GM21528 (cell line): Measurements from ENCODE around the gene WNT10A.

Source experiments
- ATAC-seq: cut with Tn5 transposase; IDR thresholded peaks from one replicate; pipeline ENCODE4 v1.9.1; 2021; ENCODE audit warnings: mild to moderate bottlenecking, moderate library complexity; ENCODE audit not compliant: unreplicated experiment, low FRiP score

The WNT10A gene

GRCh38 chr2:218856896-218857243, 23.8 kb upstream of the WNT10A start:
- no peak for ATAC-seq

GRCh38 chr2:218857371-218858137, 23.1 kb upstream of the WNT10A start:
- ATAC-seq: no peak

DNA sequence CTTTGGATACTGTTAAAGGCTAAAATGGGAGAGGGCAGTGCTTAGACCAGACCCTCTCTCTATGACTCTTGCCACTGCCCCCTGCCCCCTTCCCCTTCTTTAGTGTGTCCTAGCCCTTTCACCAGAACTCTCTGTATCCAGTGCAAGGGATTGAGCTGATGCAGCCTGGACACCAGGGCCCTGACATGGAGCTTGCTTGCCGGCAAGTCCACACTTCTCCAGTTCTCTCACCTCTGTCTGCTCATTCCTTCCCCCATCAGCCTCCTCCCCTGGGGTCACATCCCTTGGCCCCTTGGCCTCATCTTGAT, 22.6 kb upstream of the WNT10A start:
- ATAC-seq: no peak

- ATAC-seq: no peak
Measured at GRCh38 chr2:218858671-218859555, 21.7 kb upstream of the WNT10A start.

GRCh38 chr2:218859556-218859987, 21.1 kb upstream of the WNT10A start, which contains the start of gene WNT6:
Gene WNT6, plus strand, starts transcription at chr2:218859805. Its CDS starts 233 bp downstream, at chr2:218860038.
- ATAC-seq: no peak

GRCh38 chr2:218859988-218860831, 20.4 kb upstream of the WNT10A start:
- ATAC-seq: no peak

DNA sequence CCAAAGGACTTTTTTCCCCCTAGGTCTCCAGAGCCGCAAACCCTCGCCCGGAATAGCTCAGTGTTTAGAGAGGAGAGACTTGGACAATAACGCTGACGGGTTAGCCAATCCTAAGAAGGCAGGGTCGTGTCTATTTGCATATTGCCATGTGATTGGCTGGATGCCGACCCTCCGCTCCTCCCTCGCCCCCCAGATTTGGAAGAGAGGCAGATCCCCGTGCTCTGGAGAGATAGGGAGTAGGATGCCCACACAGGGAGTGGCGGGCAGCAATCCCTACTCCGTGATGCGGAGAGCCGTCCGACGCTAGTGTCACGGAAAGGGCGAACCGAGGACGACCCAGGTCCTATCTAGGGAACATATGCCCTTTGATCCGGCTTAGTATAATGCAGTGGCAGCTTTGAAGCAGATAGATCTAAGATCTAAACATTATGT, 19.7 kb upstream of the WNT10A start:
- no peak for ATAC-seq

DNA sequence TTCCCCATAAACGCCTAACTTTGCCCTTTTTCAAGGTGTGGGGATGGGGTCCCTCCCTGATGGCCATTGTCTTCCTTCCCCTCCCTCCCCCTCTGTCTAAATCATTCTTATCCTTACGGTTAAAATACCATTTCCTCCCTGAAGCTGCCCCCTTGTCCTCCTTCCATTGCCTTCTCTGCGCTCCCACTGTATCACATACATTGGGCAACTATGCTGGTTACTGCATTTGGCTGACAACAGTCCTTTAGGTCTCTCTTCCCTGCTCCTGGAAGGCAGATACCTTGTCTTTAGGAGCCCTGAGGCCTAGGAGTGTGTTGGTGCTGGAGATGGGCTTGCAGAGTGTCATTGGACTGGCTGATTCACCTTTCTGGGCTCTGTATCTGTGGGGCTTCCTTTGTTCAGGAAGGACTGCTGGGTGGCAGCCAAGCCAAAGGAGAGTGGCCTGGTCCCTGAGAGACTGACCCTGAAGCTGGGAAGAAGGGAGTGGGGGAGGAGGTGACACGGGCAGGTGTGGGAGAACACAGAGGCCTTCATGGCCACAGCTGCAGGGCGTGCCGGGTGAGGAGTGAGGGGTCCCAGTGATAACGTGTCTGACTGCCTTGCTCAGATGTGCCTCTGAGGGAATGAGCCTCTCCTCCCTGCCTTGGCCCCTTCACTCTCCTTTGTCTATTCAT, 18.9 kb upstream of the WNT10A start:
- no peak for ATAC-seq

DNA sequence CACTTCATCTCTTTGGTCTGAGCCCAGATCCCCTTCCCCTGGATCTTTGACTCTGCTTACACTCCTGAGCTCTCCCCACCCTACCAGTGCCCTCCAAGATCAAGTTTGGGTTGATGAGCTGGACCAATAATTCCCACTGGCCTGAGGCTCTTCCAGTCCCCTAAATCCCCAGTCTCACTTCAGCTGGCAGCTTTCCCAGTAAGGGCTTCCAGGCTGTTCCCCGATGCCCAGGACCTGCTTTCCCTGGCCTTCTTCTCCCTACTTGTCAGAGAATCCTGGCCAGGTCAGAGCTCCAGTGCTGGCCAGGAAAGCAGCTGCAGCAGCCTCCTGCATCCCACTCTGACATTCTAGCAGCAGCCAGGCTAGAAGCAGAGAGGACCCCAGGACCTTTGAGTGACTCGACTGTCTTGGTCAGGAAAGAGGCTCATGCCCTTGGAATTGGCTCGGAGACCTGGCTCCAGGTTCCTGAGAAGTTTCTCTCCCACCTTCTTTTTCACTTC, 17.6 kb upstream of the WNT10A start:
- no peak for ATAC-seq

DNA sequence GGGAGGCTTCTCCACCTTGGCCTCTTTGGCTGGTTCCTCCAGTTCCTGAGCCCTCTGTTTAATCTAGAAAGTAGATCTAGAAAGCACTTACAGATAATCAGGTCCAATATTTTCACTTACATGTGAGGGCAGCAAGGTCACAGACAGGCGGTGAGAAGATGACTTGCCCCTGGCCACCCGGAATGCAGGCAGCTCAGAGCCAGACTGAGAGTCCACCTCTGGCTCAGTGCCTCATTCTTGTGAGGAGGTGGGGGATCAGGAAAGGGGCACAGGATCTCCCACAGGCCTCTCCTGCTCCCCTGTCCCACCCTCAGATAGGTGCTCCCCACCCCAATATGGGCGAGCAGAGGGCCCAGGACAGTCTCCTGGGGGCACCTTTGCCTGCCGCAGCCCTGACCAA, 15.3 kb upstream of the WNT10A start:
- ATAC-seq: no peak

DNA sequence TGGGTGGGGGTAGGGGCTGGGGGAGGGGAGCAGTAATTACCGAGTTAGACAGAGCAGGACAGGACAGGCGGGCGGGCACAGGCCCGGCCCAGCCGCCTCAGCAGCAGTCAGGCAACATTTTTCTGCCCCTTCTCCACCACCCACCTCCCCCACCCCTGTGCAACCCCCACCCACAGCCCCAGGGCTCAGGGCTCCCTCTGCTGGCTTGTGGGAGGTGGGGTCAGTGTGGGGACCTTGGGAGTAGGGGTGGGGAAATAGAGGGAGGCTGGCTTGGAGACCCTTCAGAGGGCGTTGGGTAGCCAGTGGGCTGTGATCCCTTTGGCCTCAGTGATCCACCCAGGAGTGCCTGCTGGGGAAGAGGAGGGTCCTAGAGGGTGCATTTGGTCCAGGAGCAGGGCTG, 14.7 kb upstream of the WNT10A start:
- ATAC-seq: no peak

- no peak for ATAC-seq
Measured at GRCh38 chr2:218867900-218868299, 12.8 kb upstream of the WNT10A start.

DNA sequence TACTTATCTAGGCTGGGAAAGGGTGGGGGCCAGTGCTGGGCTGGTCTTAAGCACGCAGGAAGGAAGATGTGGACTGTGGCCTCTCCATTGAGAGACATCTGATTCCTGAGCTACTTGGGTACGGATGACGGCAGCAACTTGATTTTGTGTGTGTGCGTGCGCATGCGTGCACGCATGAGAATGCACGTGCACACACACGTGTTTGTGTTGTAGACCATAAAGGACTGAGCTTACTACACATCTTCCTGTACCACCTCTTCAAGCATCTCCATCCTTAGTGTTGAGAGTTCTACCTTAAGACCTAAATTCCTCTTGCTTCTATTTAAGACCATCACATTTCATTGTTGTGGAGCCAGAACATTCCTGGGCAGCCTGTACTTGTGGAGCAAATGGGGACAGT, 11.6 kb upstream of the WNT10A start:
- no peak for ATAC-seq

DNA sequence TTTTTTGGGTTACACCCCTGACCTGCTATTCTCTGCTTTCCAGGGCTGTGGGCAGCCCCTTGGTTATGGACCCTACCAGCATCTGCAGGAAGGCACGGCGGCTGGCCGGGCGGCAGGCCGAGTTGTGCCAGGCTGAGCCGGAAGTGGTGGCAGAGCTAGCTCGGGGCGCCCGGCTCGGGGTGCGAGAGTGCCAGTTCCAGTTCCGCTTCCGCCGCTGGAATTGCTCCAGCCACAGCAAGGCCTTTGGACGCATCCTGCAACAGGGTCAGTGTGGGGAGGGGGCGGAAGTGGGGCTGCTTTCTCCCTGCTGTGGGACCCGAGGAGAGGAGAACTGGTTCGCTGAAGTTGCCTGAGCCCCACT, 9.7 kb upstream of the WNT10A start:
- no peak for ATAC-seq

DNA sequence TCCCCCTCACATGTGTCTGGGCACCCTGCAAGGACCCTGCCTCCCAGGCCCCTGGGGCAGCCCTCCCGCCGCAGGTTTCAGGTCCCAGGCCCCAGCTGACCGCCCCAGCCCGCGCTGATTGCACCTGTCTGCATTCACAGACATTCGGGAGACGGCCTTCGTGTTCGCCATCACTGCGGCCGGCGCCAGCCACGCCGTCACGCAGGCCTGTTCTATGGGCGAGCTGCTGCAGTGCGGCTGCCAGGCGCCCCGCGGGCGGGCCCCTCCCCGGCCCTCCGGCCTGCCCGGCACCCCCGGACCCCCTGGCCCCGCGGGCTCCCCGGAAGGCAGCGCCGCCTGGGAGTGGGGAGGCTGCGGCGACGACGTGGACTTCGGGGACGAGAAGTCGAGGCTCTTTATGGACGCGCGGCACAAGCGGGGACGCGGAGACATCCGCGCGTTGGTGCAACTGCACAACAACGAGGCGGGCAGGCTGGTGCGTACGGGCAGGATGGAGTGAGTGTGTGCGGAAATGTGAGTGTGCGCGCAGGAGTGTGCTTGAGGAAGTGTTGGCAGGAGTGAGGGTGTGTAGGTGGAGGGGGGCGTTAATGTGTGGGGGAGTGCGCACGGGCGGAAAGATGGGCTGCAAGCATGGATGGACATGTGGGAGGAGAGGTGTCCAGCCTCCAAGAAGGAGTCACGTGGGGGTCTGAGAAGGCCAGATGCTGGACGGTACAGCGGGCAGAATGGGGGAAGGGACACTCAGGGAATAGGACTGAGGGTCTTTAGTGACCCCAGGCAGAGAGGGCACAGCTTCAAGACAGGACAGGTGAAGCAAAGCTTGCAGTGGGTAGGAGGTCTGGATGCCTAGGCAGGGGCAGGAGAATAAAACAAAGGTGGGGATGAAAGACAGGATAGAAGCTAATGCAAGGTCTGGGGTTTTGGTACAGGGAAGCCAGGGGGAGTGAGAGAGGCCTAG, 9.0 kb upstream of the WNT10A start:
- ATAC-seq: no peak

DNA sequence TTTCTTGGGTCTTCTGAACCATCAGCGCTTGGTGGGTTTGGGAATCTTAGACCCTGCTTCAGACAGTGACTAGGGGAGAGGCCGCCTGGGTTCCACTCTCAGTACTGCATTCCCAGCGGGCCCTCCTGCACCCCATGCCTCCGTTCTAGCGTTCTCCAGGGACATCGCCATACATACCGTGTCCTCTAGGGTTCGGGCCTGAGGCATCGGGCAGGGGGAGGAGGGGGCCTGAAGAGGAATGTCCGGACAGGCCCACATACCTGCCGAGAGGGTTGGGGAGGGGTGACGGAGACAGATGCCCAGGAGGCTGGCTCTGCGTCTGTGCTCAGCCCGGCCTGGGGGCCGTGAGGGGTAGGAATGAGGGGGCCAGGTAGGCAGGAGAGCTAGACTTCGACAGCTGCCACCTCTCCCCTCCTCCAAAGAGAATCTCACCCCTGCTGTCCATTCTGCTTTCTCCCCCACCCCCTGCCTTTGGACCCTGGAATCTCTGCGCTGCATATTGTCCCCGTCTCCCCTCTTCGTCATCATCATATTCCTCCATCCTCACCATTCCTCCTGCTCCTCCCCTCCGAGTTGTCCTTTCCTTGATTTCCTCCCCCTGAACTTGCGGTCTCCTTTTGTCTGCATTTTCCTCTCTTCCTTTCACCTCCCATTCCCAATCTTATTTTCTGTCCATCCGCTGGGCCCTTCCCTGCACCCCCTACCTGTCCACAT, 7.8 kb upstream of the WNT10A start:
- no peak for ATAC-seq

GRCh38 chr2:218873359-218874194, 7.1 kb upstream of the WNT10A start:
- no peak for ATAC-seq
